HepG2 (cell line): ENCODE measurements around the gene PALM3. TPM values are rescaled to one million over a fixed set of nuclear protein-coding genes. Genes with fewer than 3 reads are reported as not detected.
A peak's percentile ranks its signal among the peaks of the same experiment; 100 is the strongest.

ENCODE experiments used
- ADNP ChIP-seq: sonication (generic); formaldehyde crosslinking; IDR thresholded peaks from 2 replicates; pipeline ENCODE4 v1.4.0; 2020; ENCODE audit warnings: missing genetic modification reagents
- CENPX ChIP-seq: sonication (generic); formaldehyde crosslinking; IDR thresholded peaks from 2 replicates; pipeline ENCODE4 v1.9.0; 2021; ENCODE audit warnings: mild to moderate bottlenecking, missing genetic modification reagents, moderate library complexity
- FOSL2 ChIP-seq: sonication (generic); formaldehyde crosslinking; IDR thresholded peaks from 2 replicates; pipeline ENCODE4 v1.4.0; 2020; ENCODE audit warnings: missing genetic modification reagents
- HCFC1 ChIP-seq: fragments of 150-350 bp; IDR thresholded peaks from 2 replicates; pipeline ENCODE4 v1.6.1; 2014; ENCODE audit warnings: low read depth, low read length
- IRX3 ChIP-seq: sonication (generic); formaldehyde crosslinking; IDR thresholded peaks from 2 replicates; pipeline ENCODE4 v1.8.1; 2023; ENCODE audit warnings: mild to moderate bottlenecking, low read depth, missing genetic modification reagents, borderline replicate concordance
- RAD21 ChIP-seq: fragments of 450-650 bp; formaldehyde crosslinking; IDR thresholded peaks from 2 replicates; pipeline ENCODE4 v1.5.0; 2020; ENCODE audit warnings: mild to moderate bottlenecking
- YY1 ChIP-seq: IDR thresholded peaks from 2 replicates; pipeline ENCODE4 v1.6.1; 2011; ENCODE audit warnings: low read length, low read depth, moderate library complexity, mild to moderate bottlenecking; ENCODE audit not compliant: insufficient read depth, insufficient replicate concordance
- ZC3H13 ChIP-seq: sonication (generic); formaldehyde crosslinking; IDR thresholded peaks from 2 replicates; pipeline ENCODE4 v1.8.1; 2023; ENCODE audit warnings: mild to moderate bottlenecking, missing genetic modification reagents, moderate library complexity
- ZFP82 ChIP-seq: sonication (generic); formaldehyde crosslinking; IDR thresholded peaks from 2 replicates; pipeline ENCODE4 v1.5.1; 2020; ENCODE audit warnings: mild to moderate bottlenecking, missing genetic modification reagents, borderline replicate concordance
- ZFY ChIP-seq: sonication (generic); formaldehyde crosslinking; IDR thresholded peaks from 2 replicates; pipeline ENCODE4 v1.4.0; 2020; ENCODE audit warnings: missing genetic modification reagents
- ZNF441 ChIP-seq: sonication (generic); formaldehyde crosslinking; IDR thresholded peaks from 2 replicates; pipeline ENCODE4 v1.7.0; 2021; ENCODE audit warnings: missing genetic modification reagents, borderline replicate concordance
- ZNF790 ChIP-seq: sonication (generic); formaldehyde crosslinking; IDR thresholded peaks from 2 replicates; pipeline ENCODE4 v1.8.0; 2022; ENCODE audit warnings: missing genetic modification reagents, mild to moderate bottlenecking, borderline replicate concordance
- ZSCAN9 ChIP-seq: IDR thresholded peaks from 2 replicates; pipeline ENCODE4 v1.6.1; 2016; ENCODE audit warnings: borderline replicate concordance
- polyA plus RNA-seq, 8 experiments: library from polyadenylated mRNA; depleted of rRNA in 3 of 8; stranded (reverse) in 7 of 8; unstranded in 1 of 8; fragments of >200 nt; fragmentation: Illumina TruSeq in 4 of 8; extraction: Trizol in 4 of 8; gene quantifications; 2 replicates each; pipeline versions ENCODE4 v1.2.1 to v1.2.3, GENCODE V29; 2011 to 2016; ENCODE audit warnings: low read depth in 4 of 8, missing spikeins in 1 of 8, mixed read lengths in 1 of 8; ENCODE audit not compliant: insufficient read depth in 1 of 8
- total RNA-seq, 5 experiments: library from RNA; depleted of rRNA; stranded (reverse); fragments of >200 nt; fragmentation: Illumina TruSeq; extraction: Trizol; gene quantifications; 2 replicates each; pipeline ENCODE4 v1.2.3, GENCODE V29; 2016; ENCODE audit warnings: low read depth in 1 of 5
- TF ChIP-seq, protein P1 (sequence below): sonication (generic); formaldehyde crosslinking; IDR thresholded peaks from 2 replicates; pipeline ENCODE4 v1.4.0; 2020; ENCODE audit warnings: mild to moderate bottlenecking, missing genetic modification reagents
- TF ChIP-seq, protein P2 (sequence below): sonication (generic); formaldehyde crosslinking; IDR thresholded peaks from 2 replicates; pipeline ENCODE4 v1.8.0; 2022; ENCODE audit warnings: mild to moderate bottlenecking, missing genetic modification reagents; ENCODE audit not compliant: insufficient replicate concordance
- TF ChIP-seq, protein P3 (sequence below): sonication (generic); formaldehyde crosslinking; IDR thresholded peaks from 2 replicates; pipeline ENCODE4 v1.5.0; 2020; ENCODE audit warnings: mild to moderate bottlenecking, missing genetic modification reagents
- TF ChIP-seq, protein P4 (sequence below): sonication (generic); formaldehyde crosslinking; IDR thresholded peaks from 2 replicates; pipeline ENCODE4 v1.4.0; 2020; ENCODE audit warnings: missing genetic modification reagents, borderline replicate concordance

The PALM3 gene
- total and polyA plus RNA-seq, 2 of the 13 experiments (the other 11 are each of a cell fraction or from before 2014, with no cell fraction given) = 0.79 to 2.4 TPM

DNA sequence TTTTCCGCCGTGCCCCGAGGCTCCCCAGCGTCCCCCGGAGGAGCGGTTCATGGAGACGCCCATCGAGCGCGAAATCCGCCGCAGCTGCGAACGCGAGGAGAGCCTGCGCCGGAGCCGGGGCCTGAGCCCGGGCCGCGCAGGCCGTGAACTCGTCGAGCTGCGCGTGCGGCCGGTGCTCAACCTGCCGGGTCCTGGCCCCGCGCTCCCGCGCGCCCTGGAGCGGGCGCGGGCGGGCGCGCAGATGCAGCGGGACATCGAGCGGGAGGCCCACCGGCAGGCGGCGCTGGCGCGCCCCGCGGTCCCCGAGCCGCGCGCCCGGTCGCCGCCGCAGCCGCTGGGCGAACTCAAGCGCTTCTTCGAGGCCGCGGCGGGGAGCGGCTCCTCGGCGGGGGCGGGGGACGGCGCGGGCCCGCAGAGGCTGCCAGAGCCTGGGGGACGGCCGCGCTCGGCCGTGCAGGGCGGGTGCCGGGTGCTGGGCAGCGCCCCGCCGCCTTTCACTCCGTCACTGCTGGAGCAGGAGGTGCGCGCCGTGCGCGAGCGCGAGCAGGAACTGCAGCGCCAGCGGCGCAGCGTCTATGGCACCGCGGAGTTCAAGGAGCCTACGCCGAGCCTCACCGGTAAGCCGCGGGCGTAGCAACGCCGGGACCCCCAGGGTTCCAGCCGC, 11.5 kb upstream of the PALM3 start (continued):
- TF ChIP-seq, protein P1, sequence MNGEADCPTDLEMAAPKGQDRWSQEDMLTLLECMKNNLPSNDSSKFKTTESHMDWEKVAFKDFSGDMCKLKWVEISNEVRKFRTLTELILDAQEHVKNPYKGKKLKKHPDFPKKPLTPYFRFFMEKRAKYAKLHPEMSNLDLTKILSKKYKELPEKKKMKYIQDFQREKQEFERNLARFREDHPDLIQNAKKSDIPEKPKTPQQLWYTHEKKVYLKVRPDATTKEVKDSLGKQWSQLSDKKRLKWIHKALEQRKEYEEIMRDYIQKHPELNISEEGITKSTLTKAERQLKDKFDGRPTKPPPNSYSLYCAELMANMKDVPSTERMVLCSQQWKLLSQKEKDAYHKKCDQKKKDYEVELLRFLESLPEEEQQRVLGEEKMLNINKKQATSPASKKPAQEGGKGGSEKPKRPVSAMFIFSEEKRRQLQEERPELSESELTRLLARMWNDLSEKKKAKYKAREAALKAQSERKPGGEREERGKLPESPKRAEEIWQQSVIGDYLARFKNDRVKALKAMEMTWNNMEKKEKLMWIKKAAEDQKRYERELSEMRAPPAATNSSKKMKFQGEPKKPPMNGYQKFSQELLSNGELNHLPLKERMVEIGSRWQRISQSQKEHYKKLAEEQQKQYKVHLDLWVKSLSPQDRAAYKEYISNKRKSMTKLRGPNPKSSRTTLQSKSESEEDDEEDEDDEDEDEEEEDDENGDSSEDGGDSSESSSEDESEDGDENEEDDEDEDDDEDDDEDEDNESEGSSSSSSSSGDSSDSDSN (CRISPR knock-in tag) = peak; percentile 27; the same call in 1 of the 2 replicates
- TF ChIP-seq, protein P2, sequence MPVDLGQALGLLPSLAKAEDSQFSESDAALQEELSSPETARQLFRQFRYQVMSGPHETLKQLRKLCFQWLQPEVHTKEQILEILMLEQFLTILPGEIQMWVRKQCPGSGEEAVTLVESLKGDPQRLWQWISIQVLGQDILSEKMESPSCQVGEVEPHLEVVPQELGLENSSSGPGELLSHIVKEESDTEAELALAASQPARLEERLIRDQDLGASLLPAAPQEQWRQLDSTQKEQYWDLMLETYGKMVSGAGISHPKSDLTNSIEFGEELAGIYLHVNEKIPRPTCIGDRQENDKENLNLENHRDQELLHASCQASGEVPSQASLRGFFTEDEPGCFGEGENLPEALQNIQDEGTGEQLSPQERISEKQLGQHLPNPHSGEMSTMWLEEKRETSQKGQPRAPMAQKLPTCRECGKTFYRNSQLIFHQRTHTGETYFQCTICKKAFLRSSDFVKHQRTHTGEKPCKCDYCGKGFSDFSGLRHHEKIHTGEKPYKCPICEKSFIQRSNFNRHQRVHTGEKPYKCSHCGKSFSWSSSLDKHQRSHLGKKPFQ (CRISPR knock-in tag) = no peak
- TF ChIP-seq ZSCAN9 (CRISPR knock-in tag) = no peak
- TF ChIP-seq HCFC1 = no peak
- TF ChIP-seq ZNF790 (CRISPR knock-in tag) = no peak
- TF ChIP-seq, protein P3, sequence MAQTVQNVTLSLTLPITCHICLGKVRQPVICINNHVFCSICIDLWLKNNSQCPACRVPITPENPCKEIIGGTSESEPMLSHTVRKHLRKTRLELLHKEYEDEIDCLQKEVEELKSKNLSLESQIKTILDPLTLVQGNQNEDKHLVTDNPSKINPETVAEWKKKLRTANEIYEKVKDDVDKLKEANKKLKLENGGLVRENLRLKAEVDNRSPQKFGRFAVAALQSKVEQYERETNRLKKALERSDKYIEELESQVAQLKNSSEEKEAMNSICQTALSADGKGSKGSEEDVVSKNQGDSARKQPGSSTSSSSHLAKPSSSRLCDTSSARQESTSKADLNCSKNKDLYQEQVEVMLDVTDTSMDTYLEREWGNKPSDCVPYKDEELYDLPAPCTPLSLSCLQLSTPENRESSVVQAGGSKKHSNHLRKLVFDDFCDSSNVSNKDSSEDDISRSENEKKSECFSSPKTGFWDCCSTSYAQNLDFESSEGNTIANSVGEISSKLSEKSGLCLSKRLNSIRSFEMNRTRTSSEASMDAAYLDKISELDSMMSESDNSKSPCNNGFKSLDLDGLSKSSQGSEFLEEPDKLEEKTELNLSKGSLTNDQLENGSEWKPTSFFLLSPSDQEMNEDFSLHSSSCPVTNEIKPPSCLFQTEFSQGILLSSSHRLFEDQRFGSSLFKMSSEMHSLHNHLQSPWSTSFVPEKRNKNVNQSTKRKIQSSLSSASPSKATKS (CRISPR knock-in tag) = no peak
- TF ChIP-seq RAD21 = peak; percentile 75
- TF ChIP-seq, protein P4, sequence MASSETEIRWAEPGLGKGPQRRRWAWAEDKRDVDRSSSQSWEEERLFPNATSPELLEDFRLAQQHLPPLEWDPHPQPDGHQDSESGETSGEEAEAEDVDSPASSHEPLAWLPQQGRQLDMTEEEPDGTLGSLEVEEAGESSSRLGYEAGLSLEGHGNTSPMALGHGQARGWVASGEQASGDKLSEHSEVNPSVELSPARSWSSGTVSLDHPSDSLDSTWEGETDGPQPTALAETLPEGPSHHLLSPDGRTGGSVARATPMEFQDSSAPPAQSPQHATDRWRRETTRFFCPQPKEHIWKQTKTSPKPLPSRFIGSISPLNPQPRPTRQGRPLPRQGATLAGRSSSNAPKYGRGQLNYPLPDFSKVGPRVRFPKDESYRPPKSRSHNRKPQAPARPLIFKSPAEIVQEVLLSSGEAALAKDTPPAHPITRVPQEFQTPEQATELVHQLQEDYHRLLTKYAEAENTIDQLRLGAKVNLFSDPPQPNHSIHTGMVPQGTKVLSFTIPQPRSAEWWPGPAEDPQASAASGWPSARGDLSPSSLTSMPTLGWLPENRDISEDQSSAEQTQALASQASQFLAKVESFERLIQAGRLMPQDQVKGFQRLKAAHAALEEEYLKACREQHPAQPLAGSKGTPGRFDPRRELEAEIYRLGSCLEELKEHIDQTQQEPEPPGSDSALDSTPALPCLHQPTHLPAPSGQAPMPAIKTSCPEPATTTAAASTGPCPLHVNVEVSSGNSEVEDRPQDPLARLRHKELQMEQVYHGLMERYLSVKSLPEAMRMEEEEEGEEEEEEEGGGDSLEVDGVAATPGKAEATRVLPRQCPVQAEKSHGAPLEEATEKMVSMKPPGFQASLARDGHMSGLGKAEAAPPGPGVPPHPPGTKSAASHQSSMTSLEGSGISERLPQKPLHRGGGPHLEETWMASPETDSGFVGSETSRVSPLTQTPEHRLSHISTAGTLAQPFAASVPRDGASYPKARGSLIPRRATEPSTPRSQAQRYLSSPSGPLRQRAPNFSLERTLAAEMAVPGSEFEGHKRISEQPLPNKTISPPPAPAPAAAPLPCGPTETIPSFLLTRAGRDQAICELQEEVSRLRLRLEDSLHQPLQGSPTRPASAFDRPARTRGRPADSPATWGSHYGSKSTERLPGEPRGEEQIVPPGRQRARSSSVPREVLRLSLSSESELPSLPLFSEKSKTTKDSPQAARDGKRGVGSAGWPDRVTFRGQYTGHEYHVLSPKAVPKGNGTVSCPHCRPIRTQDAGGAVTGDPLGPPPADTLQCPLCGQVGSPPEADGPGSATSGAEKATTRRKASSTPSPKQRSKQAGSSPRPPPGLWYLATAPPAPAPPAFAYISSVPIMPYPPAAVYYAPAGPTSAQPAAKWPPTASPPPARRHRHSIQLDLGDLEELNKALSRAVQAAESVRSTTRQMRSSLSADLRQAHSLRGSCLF (CRISPR knock-in tag) = no peak
- TF ChIP-seq IRX3 = 0 out of 2 replicates have a peak, but pooled peaks have one; percentile 42
- peak; percentile 59; the same call in 1 of the 2 replicates for TF ChIP-seq ZFP82 (CRISPR knock-in tag)
- no peak for TF ChIP-seq ADNP (CRISPR knock-in tag)
- TF ChIP-seq ZNF441 (CRISPR knock-in tag) = 0 out of 2 replicates have a peak, but pooled peaks have one; percentile 12
- TF ChIP-seq ZFY = peak; percentile 67
- TF ChIP-seq YY1 = peak; percentile 52
- TF ChIP-seq FOSL2 = no peak
- TF ChIP-seq ZC3H13 (CRISPR knock-in tag) = no peak
- TF ChIP-seq CENPX (CRISPR knock-in tag) = no peak
